ENCODE measurements around the gene DACH1. TPM values are rescaled to one million over a fixed set of nuclear protein-coding genes. Genes with fewer than 3 reads are reported as not detected.

Gene DACH1
- total RNA-seq, 1 donor from 2014 or later = not detected

DNA sequence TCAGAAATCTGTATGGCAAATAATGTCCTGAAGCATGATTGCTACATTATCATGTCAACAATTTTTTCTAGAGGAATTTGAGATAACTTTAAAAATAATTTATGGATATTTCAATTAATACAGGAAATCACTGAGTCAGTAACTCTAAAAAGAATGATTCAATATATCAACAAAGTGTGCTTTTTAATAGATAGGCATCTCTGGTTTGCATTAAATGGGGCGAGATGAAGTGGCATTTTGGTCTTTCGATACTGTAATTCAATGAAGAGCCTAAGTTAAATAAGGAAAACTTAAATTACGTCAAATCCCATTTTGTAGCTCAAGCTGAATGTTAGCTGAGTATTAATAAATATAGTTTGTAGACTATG is 342.8 kb downstream of the DACH1 start:
- CTCF ChIA-PET = no interaction called here
- TF ChIP-seq, protein P1, sequence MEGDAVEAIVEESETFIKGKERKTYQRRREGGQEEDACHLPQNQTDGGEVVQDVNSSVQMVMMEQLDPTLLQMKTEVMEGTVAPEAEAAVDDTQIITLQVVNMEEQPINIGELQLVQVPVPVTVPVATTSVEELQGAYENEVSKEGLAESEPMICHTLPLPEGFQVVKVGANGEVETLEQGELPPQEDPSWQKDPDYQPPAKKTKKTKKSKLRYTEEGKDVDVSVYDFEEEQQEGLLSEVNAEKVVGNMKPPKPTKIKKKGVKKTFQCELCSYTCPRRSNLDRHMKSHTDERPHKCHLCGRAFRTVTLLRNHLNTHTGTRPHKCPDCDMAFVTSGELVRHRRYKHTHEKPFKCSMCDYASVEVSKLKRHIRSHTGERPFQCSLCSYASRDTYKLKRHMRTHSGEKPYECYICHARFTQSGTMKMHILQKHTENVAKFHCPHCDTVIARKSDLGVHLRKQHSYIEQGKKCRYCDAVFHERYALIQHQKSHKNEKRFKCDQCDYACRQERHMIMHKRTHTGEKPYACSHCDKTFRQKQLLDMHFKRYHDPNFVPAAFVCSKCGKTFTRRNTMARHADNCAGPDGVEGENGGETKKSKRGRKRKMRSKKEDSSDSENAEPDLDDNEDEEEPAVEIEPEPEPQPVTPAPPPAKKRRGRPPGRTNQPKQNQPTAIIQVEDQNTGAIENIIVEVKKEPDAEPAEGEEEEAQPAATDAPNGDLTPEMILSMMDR (IDR thresholded peaks at IDR 0.05) = no peak
- no peak overlapping the region for H3K4me3 Mint-ChIP-seq
- H3K9me3 Mint-ChIP-seq = peaks cover 2% of the 10 kb centered on the region
- ATAC-seq (ENCODE audit: low read depth) (no peak), DNase-seq (no peak)
- intact Hi-C loops (cut with micrococcal nuclease) = no loop called here
- no peak overlapping the region for H3K27ac Mint-ChIP-seq
- H3K36me3 Mint-ChIP-seq (ENCODE audit: low read depth) = no peaks in the 10 kb centered on the region
- H3K27me3 Mint-ChIP-seq = no peaks in the 10 kb centered on the region
- POLR2A ChIA-PET = no interaction called here
- H3K4me1 Mint-ChIP-seq = no peaks in the 10 kb centered on the region

DNA sequence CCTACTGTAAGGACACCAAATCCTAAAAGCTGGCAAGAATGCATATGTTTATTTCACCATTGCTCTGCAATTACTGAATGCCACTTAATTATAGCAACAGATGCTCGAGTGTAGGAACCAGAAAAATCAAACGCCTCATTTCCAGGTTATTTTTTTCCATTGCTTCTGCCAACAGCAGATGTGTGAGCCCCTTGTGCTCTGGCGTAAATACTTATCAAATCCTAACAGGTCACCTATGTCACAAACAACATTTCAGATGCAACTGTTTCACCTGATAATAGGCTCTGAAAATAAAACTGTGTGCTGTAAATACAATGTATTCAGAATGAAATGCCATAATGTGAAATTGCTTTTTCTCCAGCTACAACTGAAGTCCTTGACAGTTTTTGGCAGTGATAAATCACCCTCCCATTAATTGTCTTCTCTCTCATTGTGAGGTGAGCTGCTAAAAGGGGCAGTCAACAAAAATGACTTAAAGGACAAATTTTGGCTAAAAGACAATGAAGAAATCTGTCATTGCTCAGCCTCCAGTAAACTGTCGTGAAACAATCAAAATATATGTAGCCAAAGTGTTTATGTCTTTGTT is 344.0 kb downstream of the DACH1 start:
- TF ChIP-seq, protein P1 (IDR thresholded peaks at IDR 0.05) = no peak
- no peak for DNase-seq
- no peak overlapping the region for H3K4me3 Mint-ChIP-seq
- CTCF ChIA-PET = no interaction called here
- peaks cover 2% of the 10 kb centered on the region for H3K9me3 Mint-ChIP-seq
- H3K27ac Mint-ChIP-seq = no peak overlapping the region
- intact Hi-C loops (cut with micrococcal nuclease) = no loop called here
- no peak for ATAC-seq (ENCODE audit: low read depth)
- no peaks in the 10 kb centered on the region for H3K36me3 Mint-ChIP-seq (ENCODE audit: low read depth)
- no peaks in the 10 kb centered on the region for H3K27me3 Mint-ChIP-seq
- POLR2A ChIA-PET = no interaction called here
- H3K4me1 Mint-ChIP-seq = no peaks in the 10 kb centered on the region

DNA sequence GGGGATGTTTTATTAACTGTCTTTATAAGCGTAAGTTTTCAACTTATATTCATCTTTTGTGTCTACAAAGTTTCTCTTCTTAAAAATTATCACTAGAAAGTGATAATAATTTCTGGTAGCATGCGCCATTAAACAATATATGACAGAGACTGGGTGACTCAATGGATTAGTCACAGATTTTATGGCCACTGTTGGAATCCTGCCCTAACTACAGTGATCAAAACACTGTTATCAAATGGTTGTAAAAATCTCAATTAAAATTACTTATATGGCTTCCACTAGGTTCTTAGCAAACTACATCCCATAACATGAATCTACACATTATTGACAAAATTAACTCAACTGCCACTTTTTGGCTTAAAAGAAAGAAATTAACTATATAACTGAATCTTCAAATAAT is 350.0 kb downstream of the DACH1 start:
- intact Hi-C loops (cut with micrococcal nuclease) = no loop called here
- DNase-seq (no peak), ATAC-seq (ENCODE audit: low read depth) (no peak)
- POLR2A ChIA-PET = no interaction called here
- CTCF ChIA-PET = no interaction called here
- Mint-ChIP-seq H3K4me3 (no peak overlapping the region), H3K9me3 (peaks cover 2% of the 10 kb centered on the region), H3K36me3 (ENCODE audit: low read depth) (no peaks in the 10 kb centered on the region), H3K4me1 (no peaks in the 10 kb centered on the region), H3K27me3 (no peaks in the 10 kb centered on the region), H3K27ac (no peak overlapping the region)
- TF ChIP-seq, protein P1 (IDR thresholded peaks at IDR 0.05) = no peak

DNA sequence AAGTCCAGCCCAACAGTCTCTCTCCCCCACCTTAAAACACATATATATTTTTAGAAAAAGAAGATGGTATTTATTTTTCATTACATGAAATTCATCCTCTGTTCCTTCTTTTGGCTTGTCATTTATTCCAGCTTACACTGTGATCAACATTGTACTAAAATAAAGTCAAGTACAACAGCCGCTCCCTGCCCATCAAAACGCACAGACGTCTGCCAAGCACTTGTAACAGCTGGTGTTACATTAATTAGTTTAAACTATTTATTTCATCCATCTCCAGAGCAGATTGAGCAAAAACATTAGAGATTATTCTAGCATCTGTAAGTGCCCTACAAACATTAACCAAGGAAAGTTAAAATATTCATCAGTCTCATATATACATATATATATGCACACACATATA is 350.5 kb downstream of the DACH1 start:
- POLR2A ChIA-PET = interaction anchor here (0.6 kb wide), 1 partner anchor 11 kb away, joined by 5 read pairs; no protein-coding TSS in a partner anchor
- H3K27ac Mint-ChIP-seq = no peak overlapping the region
- intact Hi-C loops (cut with micrococcal nuclease) = no loop called here
- no peak overlapping the region for H3K4me3 Mint-ChIP-seq
- H3K9me3 Mint-ChIP-seq = peaks cover under 1% of the 10 kb centered on the region
- ATAC-seq (ENCODE audit: low read depth) (no peak), DNase-seq (no peak)
- H3K4me1 Mint-ChIP-seq = no peaks in the 10 kb centered on the region
- TF ChIP-seq, protein P1 (IDR thresholded peaks at IDR 0.05) = no peak
- CTCF ChIA-PET = no interaction called here
- no peaks in the 10 kb centered on the region for H3K36me3 Mint-ChIP-seq (ENCODE audit: low read depth)
- no peaks in the 10 kb centered on the region for H3K27me3 Mint-ChIP-seq

DNA sequence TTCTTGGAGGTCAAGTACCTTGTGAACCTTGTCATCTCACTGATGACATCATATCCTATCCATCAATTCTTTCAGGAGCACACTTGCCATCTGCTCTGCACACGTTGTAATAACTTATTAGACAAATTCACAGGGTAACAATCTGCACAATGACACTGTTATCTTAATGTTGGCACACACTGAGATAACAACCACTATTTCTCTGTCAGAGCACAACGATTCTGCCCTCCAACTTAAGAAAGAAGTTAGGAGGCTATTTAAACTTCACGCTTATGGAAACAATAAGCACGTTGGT is 351.3 kb downstream of the DACH1 start:
- Mint-ChIP-seq H3K4me3 (no peak overlapping the region), H3K9me3 (no peaks in the 10 kb centered on the region), H3K27ac (no peak overlapping the region), H3K27me3 (no peaks in the 10 kb centered on the region), H3K36me3 (ENCODE audit: low read depth) (no peaks in the 10 kb centered on the region), H3K4me1 (no peaks in the 10 kb centered on the region)
- ATAC-seq (ENCODE audit: low read depth) (no peak), DNase-seq (no peak)
- TF ChIP-seq, protein P1 (IDR thresholded peaks at IDR 0.05) = no peak
- intact Hi-C loops (cut with micrococcal nuclease) = no loop called here
- CTCF ChIA-PET = no interaction called here
- POLR2A ChIA-PET = no interaction called here
